Ovary (tissue), 9 donors: ENCODE data around the gene NXNL2. TPM values are rescaled to one million over a fixed set of nuclear protein-coding genes. Genes with fewer than 3 reads are reported as not detected.
A peak's percentile ranks its signal among the peaks of the same experiment; 100 is the strongest.

Experiments
- DNase-seq, 5 donors: peaks; one replicate each; pipeline ENCODE4 v3.0.0-alpha.2; 2019 to 2020
- H3K27ac ChIP-seq, 2 donors: fragments of 200-600 bp; one replicate each; pipeline versions ENCODE4 v1.5.1 to v1.8.0; 2019 to 2022
- H3K27me3 ChIP-seq: fragments of 200-600 bp; one replicate; pipeline ENCODE4 v1.8.0; 2022
- H3K36me3 ChIP-seq: fragments of 200-600 bp; sonication (generic); one replicate; pipeline ENCODE4 v1.5.1; 2019
- H3K4me1 ChIP-seq: one replicate; pipeline ENCODE4 v1.8.1; 2013; ENCODE audit warnings: mild to moderate bottlenecking, moderate library complexity; ENCODE audit not compliant: insufficient read depth
- H3K4me3 ChIP-seq: fragments of 200-600 bp; sonication (generic); one replicate; pipeline ENCODE4 v1.5.1; 2017
- H3K9me3 ChIP-seq, 2 donors: fragments of 200-600 bp in 1 of 2; sonication (generic) in 1 of 2; one replicate each; pipeline versions ENCODE4 v1.5.1 to v1.8.1; 2013 to 2019; ENCODE audit warnings: mild to moderate bottlenecking in 1 of 2, moderate library complexity in 1 of 2
- EP300 ChIP-seq: sonication (generic); formaldehyde crosslinking; IDR thresholded peaks from one replicate; pipeline ENCODE4 v1.6.1; 2017; ENCODE audit warnings: antibody characterized with exemption
- POLR2A ChIP-seq: fragments of 450-650 bp; IDR thresholded peaks from one replicate; pipeline ENCODE4 v1.6.1; 2017; ENCODE audit warnings: antibody characterized with exemption, mild to moderate bottlenecking, moderate library complexity
- WGBS, 3 donors: extraction: QIAGEN DNeasy Blood & Tissue Kit in 1 of 3; methylation state at CpG; one replicate each; pipeline versions ENCODE4 v1.1.5 to v1.1.7; 2013 to 2017; 5-methylcytosine and 5-hydroxymethylcytosine counted together
- intact Hi-C, 4 donors: fragments of 100-400 bp; cut with DNase I; formaldehyde crosslinking; loops; one replicate each; pipeline versions ENCODE4 v1.11.0 to v1.15.1; 2022 to 2023
- polyA plus RNA-seq, 2 donors: library from polyadenylated mRNA; stranded (reverse); fragments of 200-250 nt in 1 of 2; fragments of 350-450 nt in 1 of 2; fragmentation: Illumina TruSeq in 1 of 2; extraction: RNeasy Lipid Tissue Mini Kit (QIAGEN cat#74804) in 1 of 2; gene quantifications; one replicate each; pipeline ENCODE4 v1.2.3, GENCODE V29; 2013 to 2014
- total RNA-seq, 7 donors: library from RNA; depleted of rRNA in 2 of 7; stranded (reverse); fragments of >200 nt in 2 of 7; fragmentation: NEBNext Ultra II Directional in 3 of 7; extraction: Animal tissue kit (Norgen Biotek cat#: 25700) in 3 of 7; gene quantifications; one replicate each; pipeline versions ENCODE4 v1.1.0 to v1.2.4, GENCODE V29; 2016 to 2023
- TF ChIP-seq, protein P1 (sequence below), 3 donors: fragments of 450-650 bp in 2 of 3; fragments of 200-600 bp in 1 of 3; IDR thresholded peaks; one replicate each; pipeline versions ENCODE4 v1.5.1 to v1.8.0; 2016 to 2022; ENCODE audit warnings: antibody characterized with exemption in 3 of 3, mild to moderate bottlenecking in 1 of 3
- donor health status: DM: no; HTN: no; CAD: no; lungs with moderate emphysema.
- donor health status: DM: no; HTN: no; CAD: no.
- donor health status: Bipolar disorder and iron deficiency.
- donor health status: DM: yes; HTN: yes; CAD: no.
- donor health status: DM: no; HTN: no; CAD: no.
- donor health status: DM: yes; HTN: yes; CAD: no.

NXNL2 gene
- total and polyA plus RNA-seq, 9 donors, result 1.9 to 52.4 (median 4.3) TPM

GRCh38 chr9:88537761-88538091, 2.7 kb downstream of the NXNL2 start:
- TF ChIP-seq EP300 (no peak), POLR2A (no peak)
- TF ChIP-seq, protein P1, sequence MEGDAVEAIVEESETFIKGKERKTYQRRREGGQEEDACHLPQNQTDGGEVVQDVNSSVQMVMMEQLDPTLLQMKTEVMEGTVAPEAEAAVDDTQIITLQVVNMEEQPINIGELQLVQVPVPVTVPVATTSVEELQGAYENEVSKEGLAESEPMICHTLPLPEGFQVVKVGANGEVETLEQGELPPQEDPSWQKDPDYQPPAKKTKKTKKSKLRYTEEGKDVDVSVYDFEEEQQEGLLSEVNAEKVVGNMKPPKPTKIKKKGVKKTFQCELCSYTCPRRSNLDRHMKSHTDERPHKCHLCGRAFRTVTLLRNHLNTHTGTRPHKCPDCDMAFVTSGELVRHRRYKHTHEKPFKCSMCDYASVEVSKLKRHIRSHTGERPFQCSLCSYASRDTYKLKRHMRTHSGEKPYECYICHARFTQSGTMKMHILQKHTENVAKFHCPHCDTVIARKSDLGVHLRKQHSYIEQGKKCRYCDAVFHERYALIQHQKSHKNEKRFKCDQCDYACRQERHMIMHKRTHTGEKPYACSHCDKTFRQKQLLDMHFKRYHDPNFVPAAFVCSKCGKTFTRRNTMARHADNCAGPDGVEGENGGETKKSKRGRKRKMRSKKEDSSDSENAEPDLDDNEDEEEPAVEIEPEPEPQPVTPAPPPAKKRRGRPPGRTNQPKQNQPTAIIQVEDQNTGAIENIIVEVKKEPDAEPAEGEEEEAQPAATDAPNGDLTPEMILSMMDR (IDR thresholded peaks at IDR 0.05), result no peak
- no peaks in the 10 kb centered on the region for H3K27me3 ChIP-seq
- no peak overlapping the region for H3K4me3 ChIP-seq
- peak; percentile 66 to 84 (median 73) for DNase-seq
- no peaks in the 10 kb centered on the region for H3K9me3 ChIP-seq
- intact Hi-C loops, result loop anchor here in 2 of 4 donors (2.0 to 5.0 kb wide), 2 partner anchors 149 to 150 kb away; partner anchors contain the start of gene SPIN1 (in 2 of the 2)
- H3K4me1 ChIP-seq, result peaks cover 3% of the 10 kb centered on the region
- 7 to 12% (median 7%) methylated on average over 1 of the region's 1 CpG for WGBS, 3 donors
- peak overlapping the region in 1 of 2 donors; percentile 67 for H3K27ac ChIP-seq
- no peaks in the 10 kb centered on the region for H3K36me3 ChIP-seq

DNA sequence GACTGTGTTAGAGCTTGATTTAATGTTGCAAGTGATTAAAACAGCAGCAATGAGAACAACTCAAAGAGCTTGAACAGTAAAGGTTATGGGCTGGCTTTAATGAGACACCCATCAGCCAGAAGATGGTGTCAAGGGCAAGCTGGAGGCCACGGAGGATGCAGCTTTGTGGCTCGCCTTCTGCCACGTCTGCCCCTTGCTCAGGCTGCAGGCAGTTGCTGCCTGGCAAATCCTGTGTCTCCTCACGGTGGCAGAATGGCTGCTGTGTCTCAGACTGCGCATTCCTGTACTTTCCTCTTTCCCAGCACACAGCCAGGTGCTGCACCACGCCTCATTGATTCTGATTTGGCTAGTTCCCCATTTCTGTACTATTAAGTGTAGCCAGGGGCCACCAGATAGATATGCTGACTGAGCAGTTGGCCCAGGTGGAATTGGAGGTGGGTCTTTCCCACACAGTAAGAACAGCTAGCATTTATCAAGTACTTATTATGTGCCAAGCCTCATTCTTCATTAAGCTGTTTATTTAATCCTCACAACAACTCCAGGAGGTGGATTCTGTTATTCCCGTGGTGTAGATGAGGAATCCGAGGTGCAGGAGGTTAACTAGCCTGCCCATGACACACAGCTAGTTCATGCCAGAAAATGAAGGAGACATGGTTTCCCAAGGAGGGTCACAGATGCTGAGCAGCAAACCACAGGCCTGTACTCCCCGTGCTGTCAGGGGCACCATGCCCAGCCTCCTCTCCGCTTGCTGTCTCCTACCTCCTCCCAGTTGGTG, 3.5 kb downstream of the NXNL2 start:
- 78 to 83% (median 81%) methylated on average over 10 of the region's 10 CpGs for WGBS, 3 donors
- Histone ChIP-seq H3K27me3 (no peaks in the 10 kb centered on the region), H3K4me1 (peaks cover 3% of the 10 kb centered on the region), H3K27ac (peak overlapping the region in 1 of 2 donors; percentile 67), H3K4me3 (no peak overlapping the region), H3K36me3 (no peaks in the 10 kb centered on the region), H3K9me3 (no peaks in the 10 kb centered on the region)
- TF ChIP-seq EP300 (no peak), POLR2A (no peak)
- TF ChIP-seq, protein P1 (IDR thresholded peaks at IDR 0.05), result no peak
- DNase-seq, result no peak
- intact Hi-C loops, result loop anchor here in 1 of 4 donors (5.0 kb wide), 1 partner anchor 151 kb away; the partner anchor contains the start of gene SPIN1

GRCh38 chr9:88539246-88539645, 4.3 kb downstream of the NXNL2 start:
- Histone ChIP-seq H3K9me3 (no peaks in the 10 kb centered on the region), H3K4me1 (peaks cover 3% of the 10 kb centered on the region), H3K36me3 (no peaks in the 10 kb centered on the region), H3K27ac (no peak overlapping the region), H3K4me3 (no peak overlapping the region), H3K27me3 (no peaks in the 10 kb centered on the region)
- DNase-seq, result no peak
- no peak for TF ChIP-seq EP300
- TF ChIP-seq POLR2A, result no peak
- TF ChIP-seq, protein P1 (IDR thresholded peaks at IDR 0.05), result no peak
- intact Hi-C loops, result loop anchor here in 1 of 4 donors (5.0 kb wide), 1 partner anchor 152 kb away; the partner anchor contains the start of gene SPIN1
- WGBS, 3 donors, result 84 to 91% (median 87%) methylated on average over 6 of the region's 6 CpGs

- intact Hi-C loops, result no loop called here
- TF ChIP-seq POLR2A, result no peak
- no peak for DNase-seq
- H3K27me3 ChIP-seq, result no peaks in the 10 kb centered on the region
- WGBS, 3 donors, result 87 to 94% (median 92%) methylated on average over 9 to 10 of the region's 10 CpGs
- H3K4me3 ChIP-seq, result no peak overlapping the region
- H3K4me1 ChIP-seq, result peaks cover 3% of the 10 kb centered on the region
- H3K9me3 ChIP-seq, result no peaks in the 10 kb centered on the region
- H3K36me3 ChIP-seq, result no peaks in the 10 kb centered on the region
- H3K27ac ChIP-seq, result no peak overlapping the region
These were observed 5.3 kb downstream of the NXNL2 start for GRCh38 chr9:88540251-88540763.

- DNase-seq, result no peak
- WGBS, 3 donors, result 54 to 57% (median 56%) methylated on average over 11 of the region's 11 CpGs
- Histone ChIP-seq H3K4me1 (no peaks in the 10 kb centered on the region), H3K27ac (no peak overlapping the region), H3K36me3 (no peaks in the 10 kb centered on the region), H3K9me3 (no peaks in the 10 kb centered on the region), H3K4me3 (no peak overlapping the region), H3K27me3 (no peaks in the 10 kb centered on the region)
- intact Hi-C loops, result no loop called here
- no peak for TF ChIP-seq EP300
- no peak for TF ChIP-seq POLR2A
- TF ChIP-seq, protein P1 (IDR thresholded peaks at IDR 0.05), result no peak
These were observed 9.3 kb downstream of the NXNL2 start for GRCh38 chr9:88544245-88544644.
